Heart left ventricle (tissue), 16 donors: ENCODE measurements around the gene ABCF3. TPM values are rescaled to one million over a fixed set of nuclear protein-coding genes. Genes with fewer than 3 reads are reported as not detected.
A peak's percentile ranks its signal among the peaks of the same experiment; 100 is the strongest.

Experiments
- ATAC-seq, 4 donors: fragments of 200-7000 bp; cut with Tn5 transposase; one replicate each; pipeline ENCODE4 v1.9.1; 2020 to 2022; ENCODE audit warnings: moderate library complexity in 4 of 4, mild to moderate bottlenecking in 3 of 4, moderate number of reproducible peaks in 1 of 4
- DNase-seq, 5 donors: peaks; one replicate each; pipeline ENCODE4 v3.0.0-alpha.2; 2020
- H3K27ac ChIP-seq, 12 donors: fragments of 200-600 bp; sonication (generic) in 4 of 12; one replicate each; pipeline versions ENCODE4 v1.5.0 to v1.8.0; 2016 to 2022; ENCODE audit warnings: mild to moderate bottlenecking in 2 of 12
- H3K27me3 ChIP-seq, 9 donors: fragments of 200-600 bp; sonication (generic) in 2 of 9; one replicate each; pipeline versions ENCODE4 v1.5.1 to v1.8.0; 2016 to 2022; ENCODE audit warnings: mild to moderate bottlenecking in 3 of 9
- H3K36me3 ChIP-seq, 9 donors: fragments of 200-600 bp; sonication (generic) in 2 of 9; one replicate each; pipeline versions ENCODE4 v1.5.0 to v1.8.0; 2018 to 2022; ENCODE audit warnings: mild to moderate bottlenecking in 2 of 9
- H3K4me1 ChIP-seq, 12 donors: fragments of 200-600 bp; sonication (generic) in 4 of 12; one replicate each; pipeline versions ENCODE4 v1.5.0 to v1.8.0; 2016 to 2022; ENCODE audit warnings: mild to moderate bottlenecking in 3 of 12
- H3K4me3 ChIP-seq, 12 donors: fragments of 200-600 bp; sonication (generic) in 4 of 12; one replicate each; pipeline versions ENCODE4 v1.5.0 to v1.8.0; 2017 to 2022; ENCODE audit warnings: mild to moderate bottlenecking in 9 of 12, moderate library complexity in 4 of 12
- H3K9me3 ChIP-seq, 12 donors: fragments of 200-600 bp; sonication (generic) in 4 of 12; one replicate each; pipeline versions ENCODE4 v1.5.0 to v1.8.0; 2016 to 2022; ENCODE audit warnings: mild to moderate bottlenecking in 1 of 12
- POLR2A ChIP-seq, 2 donors: fragments of 450-650 bp; IDR thresholded peaks; one replicate each; pipeline ENCODE4 v1.6.1; 2017; ENCODE audit warnings: antibody characterized with exemption in 2 of 2, mild to moderate bottlenecking in 2 of 2, moderate library complexity in 2 of 2
- WGBS, 4 donors: extraction: QIAGEN DNeasy Blood & Tissue Kit in 2 of 4; methylation state at CpG; one replicate each; pipeline versions ENCODE4 v1.1.5 to v1.1.7; 2013 to 2018; 5-methylcytosine and 5-hydroxymethylcytosine counted together
- intact Hi-C, 10 donors: fragments of 100-400 bp; cut with DNase I; formaldehyde crosslinking; loops; one replicate each; pipeline versions ENCODE4 v1.11.1 to v1.14.2; 2022
- polyA plus RNA-seq, 2 donors: library from polyadenylated mRNA; stranded (reverse); fragments of 200-250 nt; gene quantifications; one replicate each; pipeline ENCODE4 v1.2.3, GENCODE V29; 2013
- total RNA-seq, 9 donors: library from RNA; depleted of rRNA in 2 of 9; stranded (reverse); fragments of >200 nt in 2 of 9; fragmentation: NEBNext Ultra II Directional in 3 of 9; extraction: Animal tissue kit (Norgen Biotek cat#: 25700) in 3 of 9; gene quantifications; one replicate each; pipeline versions ENCODE4 v1.1.0 to v1.2.4, GENCODE V29; 2016 to 2023
- TF ChIP-seq, protein P1 (sequence below), 12 donors: fragments of 200-600 bp; sonication (generic) in 4 of 12; IDR thresholded peaks; one replicate each; pipeline versions ENCODE4 v1.5.0 to v1.8.0; 2018 to 2022; ENCODE audit warnings: antibody characterized with exemption in 12 of 12, mild to moderate bottlenecking in 5 of 12
- donor health status: ischemic (EF 13 %, LVEDD 7.1; RV severe dilation, severe dysfunction).
- donor health status: healthy with polysubstance abuse.
- donor health status: DM: no; HTN: yes; CAD: no.
- donor health status: DM: no; HTN: no; CAD: no.
- donor health status: ischemic (EF 25% LVEDD 6.9; RV normal size, moderate dysfunction).
- donor health status: ischemic (EF 25% LVEDD 5.7; RV mildly dilated, moderate dysfunction).
- donor health status: healthy.
- donor health status: DM: yes; HTN: yes; CAD: no.
- donor health status: ischemic (EF 35%, LVEDD 5.7; RV mildly dilated, moderate dysfunction).
- donor health status: nonischemic (EF 11% LVEDD 7.7; RV severe dilation, severe dysfunction).
- donor health status: DM: yes; HTN: yes; CAD: no.
- donor health status: PGD.
- donor health status: ischemic (EF 29% LVEDD 5.4; RV normal size, mild dysfunction).
- donor health status: nonischemic (EF 23%, LVEDD 6.1; RV moderate dilation, normal function).

The ABCF3 gene
- total and polyA plus RNA-seq, 11 donors = 58.2 to 81.9 (median 69.2) TPM

GRCh38 chr3:184186902-184187207, 856 bp downstream of the ABCF3 start:
- TF ChIP-seq, protein P1, sequence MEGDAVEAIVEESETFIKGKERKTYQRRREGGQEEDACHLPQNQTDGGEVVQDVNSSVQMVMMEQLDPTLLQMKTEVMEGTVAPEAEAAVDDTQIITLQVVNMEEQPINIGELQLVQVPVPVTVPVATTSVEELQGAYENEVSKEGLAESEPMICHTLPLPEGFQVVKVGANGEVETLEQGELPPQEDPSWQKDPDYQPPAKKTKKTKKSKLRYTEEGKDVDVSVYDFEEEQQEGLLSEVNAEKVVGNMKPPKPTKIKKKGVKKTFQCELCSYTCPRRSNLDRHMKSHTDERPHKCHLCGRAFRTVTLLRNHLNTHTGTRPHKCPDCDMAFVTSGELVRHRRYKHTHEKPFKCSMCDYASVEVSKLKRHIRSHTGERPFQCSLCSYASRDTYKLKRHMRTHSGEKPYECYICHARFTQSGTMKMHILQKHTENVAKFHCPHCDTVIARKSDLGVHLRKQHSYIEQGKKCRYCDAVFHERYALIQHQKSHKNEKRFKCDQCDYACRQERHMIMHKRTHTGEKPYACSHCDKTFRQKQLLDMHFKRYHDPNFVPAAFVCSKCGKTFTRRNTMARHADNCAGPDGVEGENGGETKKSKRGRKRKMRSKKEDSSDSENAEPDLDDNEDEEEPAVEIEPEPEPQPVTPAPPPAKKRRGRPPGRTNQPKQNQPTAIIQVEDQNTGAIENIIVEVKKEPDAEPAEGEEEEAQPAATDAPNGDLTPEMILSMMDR (IDR thresholded peaks at IDR 0.05) = no peak
- TF ChIP-seq POLR2A (IDR thresholded peaks at IDR 0.05) = no peak
- Histone ChIP-seq H3K27ac (peak overlapping the region in 10 of 12 donors; percentile 84 to 96 (median 92)), H3K4me3 (peak overlapping the region; percentile 55 to 99 (median 92)), H3K4me1 (peaks cover 0 to 33% (median 24%) of the 10 kb centered on the region in 12 donors), H3K36me3 (peaks cover 6 to 79% (median 70%) of the 10 kb centered on the region in 9 donors), H3K27me3 (no peaks in the 10 kb centered on the region), H3K9me3 (no peaks in the 10 kb centered on the region)
- 2 to 14% (median 13%) methylated on average over 3 of the region's 3 CpGs for WGBS, 4 donors
- no peak for ATAC-seq
- DNase-seq = no peak
- intact Hi-C loops = loop anchor here in 8 of 10 donors (1.0 to 10.0 kb wide), 10 partner anchors 13 to 128 kb away; partner anchors contain the start of genes EIF2B5 (in 5 of the 8), ALG3 (in 4 of the 8), EEF1AKMT4 (in 4 of the 8) and EIF4G1 (in 2 of the 8)

- Histone ChIP-seq H3K27me3 (no peaks in the 10 kb centered on the region), H3K27ac (no peak overlapping the region), H3K9me3 (no peaks in the 10 kb centered on the region), H3K4me1 (peaks cover 0 to 33% (median 24%) of the 10 kb centered on the region in 12 donors), H3K36me3 (peaks cover 8 to 79% (median 70%) of the 10 kb centered on the region in 9 donors), H3K4me3 (no peak overlapping the region)
- no peak for TF ChIP-seq POLR2A (IDR thresholded peaks at IDR 0.05)
- TF ChIP-seq, protein P1 (IDR thresholded peaks at IDR 0.05) = no peak
- WGBS, 4 donors = 85 to 89% (median 88%) methylated on average over 16 to 17 of the region's 17 CpGs
- ATAC-seq (no peak), DNase-seq (no peak)
- intact Hi-C loops = loop anchor here in 8 of 10 donors (5.0 to 10.0 kb wide), 7 partner anchors 36 to 127 kb away; partner anchors contain the start of genes EIF2B5 (in 4 of the 8), ALG3 (in 3 of the 8), EEF1AKMT4 (in 3 of the 8) and EIF4G1 (in 2 of the 8)
These were observed 2.1 kb downstream of the ABCF3 start for GRCh38 chr3:184188080-184188479.

DNA sequence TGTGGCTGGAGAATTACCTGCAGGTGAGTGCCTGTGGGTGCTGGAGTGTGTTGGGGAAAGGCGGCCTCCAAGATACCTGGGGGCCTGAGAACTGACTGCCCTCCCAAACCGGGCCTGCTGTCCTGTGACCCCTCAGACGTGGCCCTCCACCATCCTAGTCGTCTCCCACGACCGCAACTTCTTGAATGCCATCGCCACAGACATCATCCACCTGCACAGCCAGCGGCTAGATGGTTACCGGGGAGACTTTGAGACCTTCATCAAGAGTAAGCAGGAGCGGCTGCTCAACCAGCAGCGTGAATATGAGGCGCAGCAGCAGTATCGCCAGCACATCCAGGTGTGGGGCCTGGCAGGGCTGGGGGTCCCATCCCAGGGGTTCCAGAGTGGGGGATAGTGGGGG, 3.4 kb downstream of the ABCF3 start:
- no peak overlapping the region for H3K4me3 ChIP-seq
- WGBS, 4 donors = 89 to 93% (median 91%) methylated on average over 9 to 13 of the region's 13 CpGs
- DNase-seq (no peak), ATAC-seq (no peak)
- H3K27me3 ChIP-seq = no peaks in the 10 kb centered on the region
- peaks cover 9 to 79% (median 70%) of the 10 kb centered on the region in 9 donors for H3K36me3 ChIP-seq
- TF ChIP-seq POLR2A (IDR thresholded peaks at IDR 0.05) = no peak
- TF ChIP-seq, protein P1 (IDR thresholded peaks at IDR 0.05) = no peak
- no peaks in the 10 kb centered on the region for H3K9me3 ChIP-seq
- intact Hi-C loops = loop anchor here in 8 of 10 donors (5.0 to 10.0 kb wide), 7 partner anchors 37 to 125 kb away; partner anchors contain the start of genes EIF2B5 (in 4 of the 8), ALG3 (in 3 of the 8), EEF1AKMT4 (in 3 of the 8) and EIF4G1 (in 2 of the 8)
- H3K4me1 ChIP-seq = peaks cover 0 to 33% (median 24%) of the 10 kb centered on the region in 12 donors
- H3K27ac ChIP-seq = no peak overlapping the region

- peaks cover 9 to 89% (median 79%) of the 10 kb centered on the region in 9 donors for H3K36me3 ChIP-seq
- no peak overlapping the region for H3K27ac ChIP-seq
- no peak for ATAC-seq
- no peak for DNase-seq
- H3K4me1 ChIP-seq = peaks cover 0 to 8% (median 3%) of the 10 kb centered on the region in 12 donors
- no peaks in the 10 kb centered on the region for H3K9me3 ChIP-seq
- no peak for TF ChIP-seq POLR2A (IDR thresholded peaks at IDR 0.05)
- TF ChIP-seq, protein P1 (IDR thresholded peaks at IDR 0.05) = no peak
- intact Hi-C loops = loop anchor here in 1 of 10 donors (10.0 kb wide), 1 partner anchor 52 kb away; the partner anchor contains the start of genes ALG3 and EEF1AKMT4
- no peak overlapping the region for H3K4me3 ChIP-seq
- H3K27me3 ChIP-seq = no peaks in the 10 kb centered on the region
- WGBS, 4 donors = 94 to 96% (median 95%) methylated on average over 8 to 10 of the region's 10 CpGs
These were observed 6.9 kb downstream of the ABCF3 start for GRCh38 chr3:184192889-184193288.
